Right lobe of liver (tissue), 4 donors: ENCODE data around the gene CTSA.

ENCODE experiments used
- POLR2A ChIP-seq: fragments of 450-650 bp; IDR thresholded peaks from one replicate; pipeline ENCODE4 v1.6.1; 2017; ENCODE audit warnings: antibody characterized with exemption, mild to moderate bottlenecking
- TF ChIP-seq, protein P1 (sequence below), 4 donors: fragments of 200-600 bp in 3 of 4; fragments of 450-650 bp in 1 of 4; IDR thresholded peaks; one replicate each; pipeline versions ENCODE4 v1.5.1 to v1.8.0; 2016 to 2022; ENCODE audit warnings: antibody characterized with exemption in 4 of 4, mild to moderate bottlenecking in 2 of 4
- donor health status: DM: no; HTN: no; CAD: no.
- donor health status: DM: no; HTN: no; CAD: no.
- donor health status: DM: no; HTN: yes; CAD: no.

DNA sequence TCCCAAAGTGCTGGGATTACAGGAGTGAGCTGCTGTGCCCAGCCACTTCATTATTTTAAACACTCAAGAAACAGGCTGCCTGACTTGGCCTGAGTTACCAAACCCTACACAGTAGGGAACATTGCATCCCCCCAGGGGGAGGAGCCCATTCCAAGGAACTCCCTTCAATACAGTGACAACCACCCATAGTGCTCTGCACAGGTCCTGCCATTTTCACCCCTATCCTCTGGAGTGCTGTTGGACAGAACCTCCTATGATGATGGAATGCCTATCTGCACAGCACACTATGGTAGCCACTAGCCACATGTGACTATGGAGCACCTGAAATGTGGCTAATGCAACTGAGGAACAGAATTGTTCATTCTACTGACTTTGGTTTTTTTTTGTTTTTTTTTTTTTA lies 45.7 kb upstream of the CTSA start:
- TF ChIP-seq, protein P1, sequence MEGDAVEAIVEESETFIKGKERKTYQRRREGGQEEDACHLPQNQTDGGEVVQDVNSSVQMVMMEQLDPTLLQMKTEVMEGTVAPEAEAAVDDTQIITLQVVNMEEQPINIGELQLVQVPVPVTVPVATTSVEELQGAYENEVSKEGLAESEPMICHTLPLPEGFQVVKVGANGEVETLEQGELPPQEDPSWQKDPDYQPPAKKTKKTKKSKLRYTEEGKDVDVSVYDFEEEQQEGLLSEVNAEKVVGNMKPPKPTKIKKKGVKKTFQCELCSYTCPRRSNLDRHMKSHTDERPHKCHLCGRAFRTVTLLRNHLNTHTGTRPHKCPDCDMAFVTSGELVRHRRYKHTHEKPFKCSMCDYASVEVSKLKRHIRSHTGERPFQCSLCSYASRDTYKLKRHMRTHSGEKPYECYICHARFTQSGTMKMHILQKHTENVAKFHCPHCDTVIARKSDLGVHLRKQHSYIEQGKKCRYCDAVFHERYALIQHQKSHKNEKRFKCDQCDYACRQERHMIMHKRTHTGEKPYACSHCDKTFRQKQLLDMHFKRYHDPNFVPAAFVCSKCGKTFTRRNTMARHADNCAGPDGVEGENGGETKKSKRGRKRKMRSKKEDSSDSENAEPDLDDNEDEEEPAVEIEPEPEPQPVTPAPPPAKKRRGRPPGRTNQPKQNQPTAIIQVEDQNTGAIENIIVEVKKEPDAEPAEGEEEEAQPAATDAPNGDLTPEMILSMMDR (IDR thresholded peaks at IDR 0.05): no peak
- TF ChIP-seq POLR2A: no peak
